Prostate gland (tissue), 2 donors: ENCODE data around the gene VSIG8.

Source experiments
- CTCF ChIP-seq, 4 experiments: fragments of 200-600 bp in 2 of 4; fragments of 450-650 bp in 2 of 4; sonication (generic) in 2 of 4; IDR thresholded peaks; 1 replicate in 3 of 4; 2 replicates in 1 of 4; pipeline ENCODE4 v1.5.1; 2016 to 2019; ENCODE audit warnings: antibody characterized with exemption in 4 of 4, mild to moderate bottlenecking in 2 of 4, moderate library complexity in 2 of 4
- POLR2A ChIP-seq: fragments of 450-650 bp; IDR thresholded peaks from one replicate; pipeline ENCODE4 v1.6.1; 2016; ENCODE audit warnings: antibody characterized with exemption, mild to moderate bottlenecking
- POLR2AphosphoS5 ChIP-seq: sonication (generic); formaldehyde crosslinking; IDR thresholded peaks from one replicate; pipeline ENCODE4 v1.6.1; 2017; ENCODE audit warnings: antibody characterized with exemption

GRCh38 chr1:159897962-159898361 is 35.5 kb upstream of the VSIG8 start:
- TF ChIP-seq CTCF (IDR thresholded peaks at IDR 0.05) (no peak), POLR2A (no peak), POLR2AphosphoS5 (no peak)
